ENCODE measurements around the gene LORICRIN. TPM values are rescaled to one million over a fixed set of nuclear protein-coding genes. Genes with fewer than 3 reads are reported as not detected.

LORICRIN gene
- total and polyA plus RNA-seq, 9 of the 15 experiments (the other 6 are each of a cell fraction or from before 2014, with no cell fraction given): not detected

DNA sequence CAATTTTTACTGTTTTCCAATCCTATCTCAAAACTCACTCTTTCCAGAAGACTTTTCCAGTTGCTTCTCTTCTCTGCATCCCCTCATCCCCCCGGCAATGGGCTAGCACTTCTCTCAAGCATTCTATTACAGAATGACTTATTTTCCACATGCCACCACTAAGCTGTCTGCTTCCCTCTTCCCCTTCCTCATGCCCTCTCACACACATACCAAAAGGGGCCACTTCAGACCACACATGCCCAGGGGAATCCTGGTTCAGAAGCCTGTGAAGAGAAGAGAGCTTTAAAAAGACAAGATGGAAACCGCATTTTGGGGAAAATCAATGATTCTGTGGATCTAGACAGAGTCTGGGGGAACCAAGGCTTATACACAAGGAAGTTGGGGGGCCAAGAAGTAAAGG, 8.4 kb upstream of the LORICRIN start:
- WGBS (ENCODE audit: insufficient coverage, low coverage, missing lambda C conversion rate): 3% methylated on average over 2 of the region's 2 CpGs
- Histone ChIP-seq H3K9ac (ENCODE audit: insufficient read depth in 1 of 2, low read depth in 2 of 2, low read length in 2 of 2) (no peak overlapping the region), H3K9me1 (ENCODE audit: control insufficient read depth, insufficient read depth, low read length) (no peaks in the 10 kb centered on the region), H3K4me2 (ENCODE audit: insufficient read depth, low read length) (no peak overlapping the region), H3K79me2 (ENCODE audit: control insufficient read depth, insufficient read depth, low read length) (no peaks in the 10 kb centered on the region), H3K4me3 (no peak overlapping the region), H3K36me3 (ENCODE audit: control insufficient read depth, insufficient read depth, low read length) (no peaks in the 10 kb centered on the region), H4K20me1 (replicated peaks; ENCODE audit: control insufficient read depth, insufficient read depth, low read length) (no peaks in the 10 kb centered on the region), H2AFZ (ENCODE audit: low read depth, low read length) (no peak overlapping the region), H3K9me3 (replicated peaks; ENCODE audit: control insufficient read depth, insufficient read depth, low read depth, low read length) (no peaks in the 10 kb centered on the region), H3K4me1 (replicated peaks in 1 of 2; ENCODE audit: control insufficient read depth in 2 of 2, insufficient read depth in 2 of 2, low read length in 2 of 2) (no peaks in the 10 kb centered on the region), H3K27ac (ENCODE audit: extremely low read depth, low read depth, low read length) (no peak overlapping the region), H3K27me3 (ENCODE audit: control insufficient read depth in 2 of 2, insufficient read depth in 2 of 2, low read length in 2 of 2) (peaks cover 2 to 5% of the 10 kb centered on the region in 2 experiments; a peak in 3 of 5 replicates)
- POLR2A ChIA-PET: no interaction called here
- in situ Hi-C loops (cut with MboI) (no loop called here), intact Hi-C loops (cut with micrococcal nuclease) (no loop called here)
- CTCF ChIA-PET (ENCODE audit: low intra/inter-chr PET ratio): interaction anchor here (0.5 kb wide), 1 partner anchor 10 kb away, joined by 3 read pairs; no protein-coding TSS in a partner anchor
- DNase-seq (ENCODE audit: extremely low read depth in 1 of 4, low spot score in 3 of 4): no peak
- no peak for FAIRE-seq
- TF ChIP-seq KLF10 (CRISPR knock-in tag; IDR thresholded peaks at IDR 0.05): no peak
- TF ChIP-seq, protein P1, sequence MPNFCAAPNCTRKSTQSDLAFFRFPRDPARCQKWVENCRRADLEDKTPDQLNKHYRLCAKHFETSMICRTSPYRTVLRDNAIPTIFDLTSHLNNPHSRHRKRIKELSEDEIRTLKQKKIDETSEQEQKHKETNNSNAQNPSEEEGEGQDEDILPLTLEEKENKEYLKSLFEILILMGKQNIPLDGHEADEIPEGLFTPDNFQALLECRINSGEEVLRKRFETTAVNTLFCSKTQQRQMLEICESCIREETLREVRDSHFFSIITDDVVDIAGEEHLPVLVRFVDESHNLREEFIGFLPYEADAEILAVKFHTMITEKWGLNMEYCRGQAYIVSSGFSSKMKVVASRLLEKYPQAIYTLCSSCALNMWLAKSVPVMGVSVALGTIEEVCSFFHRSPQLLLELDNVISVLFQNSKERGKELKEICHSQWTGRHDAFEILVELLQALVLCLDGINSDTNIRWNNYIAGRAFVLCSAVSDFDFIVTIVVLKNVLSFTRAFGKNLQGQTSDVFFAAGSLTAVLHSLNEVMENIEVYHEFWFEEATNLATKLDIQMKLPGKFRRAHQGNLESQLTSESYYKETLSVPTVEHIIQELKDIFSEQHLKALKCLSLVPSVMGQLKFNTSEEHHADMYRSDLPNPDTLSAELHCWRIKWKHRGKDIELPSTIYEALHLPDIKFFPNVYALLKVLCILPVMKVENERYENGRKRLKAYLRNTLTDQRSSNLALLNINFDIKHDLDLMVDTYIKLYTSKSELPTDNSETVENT (CRISPR knock-in tag; IDR thresholded peaks at IDR 0.05): no peak
- TF ChIP-seq, protein P2, sequence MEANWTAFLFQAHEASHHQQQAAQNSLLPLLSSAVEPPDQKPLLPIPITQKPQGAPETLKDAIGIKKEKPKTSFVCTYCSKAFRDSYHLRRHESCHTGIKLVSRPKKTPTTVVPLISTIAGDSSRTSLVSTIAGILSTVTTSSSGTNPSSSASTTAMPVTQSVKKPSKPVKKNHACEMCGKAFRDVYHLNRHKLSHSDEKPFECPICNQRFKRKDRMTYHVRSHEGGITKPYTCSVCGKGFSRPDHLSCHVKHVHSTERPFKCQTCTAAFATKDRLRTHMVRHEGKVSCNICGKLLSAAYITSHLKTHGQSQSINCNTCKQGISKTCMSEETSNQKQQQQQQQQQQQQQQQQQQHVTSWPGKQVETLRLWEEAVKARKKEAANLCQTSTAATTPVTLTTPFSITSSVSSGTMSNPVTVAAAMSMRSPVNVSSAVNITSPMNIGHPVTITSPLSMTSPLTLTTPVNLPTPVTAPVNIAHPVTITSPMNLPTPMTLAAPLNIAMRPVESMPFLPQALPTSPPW (CRISPR knock-in tag; IDR thresholded peaks at IDR 0.05): no peak
- TF ChIP-seq, protein P3, sequence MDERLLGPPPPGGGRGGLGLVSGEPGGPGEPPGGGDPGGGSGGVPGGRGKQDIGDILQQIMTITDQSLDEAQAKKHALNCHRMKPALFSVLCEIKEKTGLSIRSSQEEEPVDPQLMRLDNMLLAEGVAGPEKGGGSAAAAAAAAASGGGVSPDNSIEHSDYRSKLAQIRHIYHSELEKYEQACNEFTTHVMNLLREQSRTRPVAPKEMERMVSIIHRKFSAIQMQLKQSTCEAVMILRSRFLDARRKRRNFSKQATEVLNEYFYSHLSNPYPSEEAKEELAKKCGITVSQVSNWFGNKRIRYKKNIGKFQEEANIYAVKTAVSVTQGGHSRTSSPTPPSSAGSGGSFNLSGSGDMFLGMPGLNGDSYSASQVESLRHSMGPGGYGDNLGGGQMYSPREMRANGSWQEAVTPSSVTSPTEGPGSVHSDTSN (CRISPR knock-in tag; IDR thresholded peaks at IDR 0.05; ENCODE audit: low read depth): no peak
- TF ChIP-seq, protein P3 (tag; conservative IDR thresholded peaks at IDR 0.05; ENCODE audit: low read depth): no peak
- ATAC-seq: no peak
- no TSS peak for BruUV-seq (replicated peaks)
